Measurements from ENCODE around the gene CAPZA1. TPM values are rescaled to one million over a fixed set of nuclear protein-coding genes. Genes with fewer than 3 reads are reported as not detected.
A peak's percentile ranks its signal among the peaks of the same experiment; 100 is the strongest.
"Not testable (repeated sequence)": the region's sequence is repeated elsewhere in the genome, so short reads cannot be mapped to it uniquely, and the experiment has no call there.

CAPZA1 gene
- total RNA-seq, 1 donor from 2014 or later, result 143 TPM

DNA sequence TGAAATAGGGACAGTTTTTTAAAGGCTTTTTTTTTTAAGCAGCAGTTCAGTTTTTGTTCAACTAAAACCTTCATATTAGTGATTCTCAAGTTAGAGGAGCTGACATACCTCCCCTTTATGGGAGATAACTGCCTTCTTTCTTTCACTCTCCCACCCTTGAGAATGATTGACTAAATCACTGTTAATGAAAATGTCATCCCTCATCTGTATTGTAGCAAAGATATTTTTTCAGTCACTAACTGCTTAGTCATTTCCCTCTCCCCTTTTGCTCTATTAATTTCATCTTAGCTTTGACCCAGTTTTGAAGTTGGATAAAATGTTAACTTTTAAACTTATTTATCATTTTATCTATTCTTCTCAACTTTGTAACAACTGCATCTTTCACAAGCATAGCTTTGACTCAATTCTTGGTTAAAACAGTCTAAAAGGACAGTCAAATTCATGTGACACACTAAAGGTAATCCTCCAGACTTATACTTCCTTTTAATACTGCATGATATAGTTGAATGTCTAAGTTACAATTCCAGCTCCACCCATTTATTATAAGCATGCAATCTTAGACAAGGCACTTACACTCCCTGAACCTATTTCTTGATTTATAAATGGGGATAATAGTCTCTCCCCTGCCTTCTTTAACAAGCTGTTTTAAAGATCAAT, 17.1 kb downstream of the CAPZA1 start:
- no peaks in the 10 kb centered on the region for H3K36me3 ChIP-seq
- intact Hi-C loops (cut with DNase I), result no loop called here
- ATAC-seq (peak in 1 of 2 donors; percentile 37), DNase-seq (no peak)
- TF ChIP-seq, protein P1, sequence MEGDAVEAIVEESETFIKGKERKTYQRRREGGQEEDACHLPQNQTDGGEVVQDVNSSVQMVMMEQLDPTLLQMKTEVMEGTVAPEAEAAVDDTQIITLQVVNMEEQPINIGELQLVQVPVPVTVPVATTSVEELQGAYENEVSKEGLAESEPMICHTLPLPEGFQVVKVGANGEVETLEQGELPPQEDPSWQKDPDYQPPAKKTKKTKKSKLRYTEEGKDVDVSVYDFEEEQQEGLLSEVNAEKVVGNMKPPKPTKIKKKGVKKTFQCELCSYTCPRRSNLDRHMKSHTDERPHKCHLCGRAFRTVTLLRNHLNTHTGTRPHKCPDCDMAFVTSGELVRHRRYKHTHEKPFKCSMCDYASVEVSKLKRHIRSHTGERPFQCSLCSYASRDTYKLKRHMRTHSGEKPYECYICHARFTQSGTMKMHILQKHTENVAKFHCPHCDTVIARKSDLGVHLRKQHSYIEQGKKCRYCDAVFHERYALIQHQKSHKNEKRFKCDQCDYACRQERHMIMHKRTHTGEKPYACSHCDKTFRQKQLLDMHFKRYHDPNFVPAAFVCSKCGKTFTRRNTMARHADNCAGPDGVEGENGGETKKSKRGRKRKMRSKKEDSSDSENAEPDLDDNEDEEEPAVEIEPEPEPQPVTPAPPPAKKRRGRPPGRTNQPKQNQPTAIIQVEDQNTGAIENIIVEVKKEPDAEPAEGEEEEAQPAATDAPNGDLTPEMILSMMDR (IDR thresholded peaks at IDR 0.05), result no peak
- no peak overlapping the region for H3K27ac ChIP-seq
- H3K9me3 ChIP-seq, result no peaks in the 10 kb centered on the region
- H3K4me1 ChIP-seq, result peaks cover 61% of the 10 kb centered on the region
- no peak overlapping the region for H3K4me3 ChIP-seq
- H3K27me3 ChIP-seq (ENCODE audit: low read depth), result no peaks in the 10 kb centered on the region

DNA sequence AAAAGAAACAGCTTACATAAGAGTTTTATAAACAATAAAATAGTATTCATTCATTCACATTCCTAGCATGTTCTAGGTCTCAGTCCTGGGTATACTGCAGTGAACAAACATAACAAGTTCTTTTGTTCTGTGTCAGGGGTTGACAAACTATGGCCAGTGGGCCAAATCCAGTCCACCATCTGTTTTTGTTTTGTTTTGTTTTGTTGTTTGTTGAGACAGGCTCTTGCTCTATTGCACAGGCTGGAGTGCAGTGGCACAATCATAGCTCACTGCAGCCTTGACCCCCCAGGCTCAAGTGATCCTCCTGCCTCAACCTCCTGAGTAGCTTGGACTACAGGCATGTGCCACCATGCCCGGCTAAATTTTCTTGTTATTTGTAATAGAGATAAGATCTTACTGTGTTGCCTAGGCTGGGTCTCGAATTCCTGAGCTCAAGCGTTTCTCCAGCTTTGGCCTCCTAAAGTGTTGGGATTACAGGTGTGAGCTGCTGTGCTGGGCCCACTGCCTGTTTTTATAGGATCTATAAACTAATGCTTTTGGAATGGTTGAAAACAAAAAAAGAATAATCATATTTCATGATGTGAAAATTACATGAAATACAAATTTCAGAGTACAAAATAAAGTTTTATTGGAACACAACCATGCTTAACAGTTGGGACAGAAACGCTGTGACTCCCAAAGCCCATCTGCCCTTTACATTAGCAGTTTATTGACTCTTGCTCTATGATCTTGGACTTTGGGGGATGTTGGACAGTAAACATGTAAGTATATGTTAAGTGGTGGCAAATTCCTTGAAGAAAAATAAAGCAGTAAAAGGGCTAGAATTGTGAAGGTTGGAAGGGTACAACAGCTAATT, 17.9 kb downstream of the CAPZA1 start:
- H3K4me1 ChIP-seq, result peaks cover 61% of the 10 kb centered on the region
- H3K4me3 ChIP-seq, result no peak overlapping the region
- ATAC-seq (peak in 1 of 2 donors; percentile 39), DNase-seq (no peak)
- no peak overlapping the region for H3K27ac ChIP-seq
- TF ChIP-seq, protein P1 (IDR thresholded peaks at IDR 0.05), result no peak
- H3K9me3 ChIP-seq, result no peaks in the 10 kb centered on the region
- H3K36me3 ChIP-seq, result no peaks in the 10 kb centered on the region
- intact Hi-C loops (cut with DNase I), result no loop called here
- H3K27me3 ChIP-seq (ENCODE audit: low read depth), result no peaks in the 10 kb centered on the region

DNA sequence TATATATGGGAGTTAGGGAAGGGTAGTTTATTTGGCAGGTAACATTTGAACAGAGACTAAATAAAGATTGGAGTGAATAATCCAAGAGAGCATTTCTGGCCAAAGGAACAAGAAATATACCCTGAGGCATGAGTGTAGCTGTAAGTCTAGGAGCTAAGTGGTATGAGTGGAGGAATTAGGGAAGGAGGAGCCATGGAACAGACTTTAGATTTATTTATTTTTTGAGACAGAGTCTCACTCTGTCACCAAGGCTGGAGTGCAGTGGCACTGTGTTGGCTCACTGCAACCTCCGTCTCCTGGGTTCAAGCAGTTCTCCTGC, 18.4 kb downstream of the CAPZA1 start:
- DNase-seq, result no peak
- Histone ChIP-seq H3K27ac (no peak overlapping the region), H3K36me3 (no peaks in the 10 kb centered on the region), H3K27me3 (ENCODE audit: low read depth) (no peaks in the 10 kb centered on the region), H3K4me1 (peaks cover 58% of the 10 kb centered on the region), H3K4me3 (no peak overlapping the region), H3K9me3 (no peaks in the 10 kb centered on the region)
- intact Hi-C loops (cut with DNase I), result no loop called here
- no peak for ATAC-seq
- TF ChIP-seq, protein P1 (IDR thresholded peaks at IDR 0.05), result no peak

DNA sequence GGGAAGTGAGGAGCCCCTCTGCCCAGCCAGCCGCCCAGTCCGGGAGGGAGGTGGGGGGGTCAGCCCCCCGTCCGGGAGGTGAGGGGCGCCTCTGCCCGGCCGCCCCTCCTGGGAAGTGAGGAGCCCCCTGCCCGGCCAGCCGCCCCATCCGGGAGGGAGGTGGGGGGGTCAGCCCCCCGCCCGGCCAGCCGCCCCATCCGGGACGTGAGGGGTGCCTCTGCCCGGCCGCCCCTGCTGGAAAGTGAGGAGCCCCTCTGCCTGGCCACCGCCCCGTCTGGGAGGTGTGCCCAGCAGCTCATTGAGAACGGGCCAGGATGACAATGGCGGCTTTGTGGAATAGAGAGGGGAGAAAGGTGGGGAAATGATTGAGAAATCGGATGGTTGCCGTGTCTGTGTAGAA, 20.8 kb downstream of the CAPZA1 start:
- H3K9me3 ChIP-seq; ATAC-seq; H3K27me3 ChIP-seq (ENCODE audit: low read depth); DNase-seq; H3K27ac ChIP-seq; H3K4me3 ChIP-seq; intact Hi-C loops (cut with DNase I): not testable (repeated sequence)
- Histone ChIP-seq H3K4me1 (peaks cover 36% of the 10 kb centered on the region), H3K36me3 (peaks cover 15% of the 10 kb centered on the region)

GRCh38 chr1:112643080-112643479, 23.4 kb downstream of the CAPZA1 start:
- Histone ChIP-seq H3K36me3 (peaks cover 27% of the 10 kb centered on the region), H3K27me3 (ENCODE audit: low read depth) (no peaks in the 10 kb centered on the region), H3K27ac (no peak overlapping the region), H3K4me3 (no peak overlapping the region), H3K4me1 (peaks cover 12% of the 10 kb centered on the region), H3K9me3 (no peaks in the 10 kb centered on the region)
- ATAC-seq (no peak), DNase-seq (no peak)
- TF ChIP-seq, protein P1 (IDR thresholded peaks at IDR 0.05), result no peak
- intact Hi-C loops (cut with DNase I), result no loop called here

- Histone ChIP-seq H3K4me3 (no peak overlapping the region), H3K9me3 (no peaks in the 10 kb centered on the region), H3K27me3 (ENCODE audit: low read depth) (no peaks in the 10 kb centered on the region), H3K27ac (no peak overlapping the region), H3K4me1 (peaks cover 12% of the 10 kb centered on the region), H3K36me3 (peaks cover 59% of the 10 kb centered on the region)
- ATAC-seq, result no peak
- TF ChIP-seq, protein P1 (IDR thresholded peaks at IDR 0.05), result no peak
- intact Hi-C loops (cut with DNase I), result no loop called here
- DNase-seq, result no peak
These were observed 26.6 kb downstream of the CAPZA1 start for GRCh38 chr1:112646225-112646624.
